Sigmoid colon (tissue), 4 donors: ENCODE results near the gene HEATR5A.

Experiments
- POLR2A ChIP-seq, 2 donors: fragments of 450-650 bp; IDR thresholded peaks; one replicate each; pipeline ENCODE4 v1.6.1; 2016; ENCODE audit warnings: antibody characterized with exemption in 2 of 2, mild to moderate bottlenecking in 2 of 2, moderate library complexity in 2 of 2
- POLR2AphosphoS5 ChIP-seq, 4 donors: sonication (generic); formaldehyde crosslinking; IDR thresholded peaks; one replicate each; pipeline ENCODE4 v1.6.1; 2017; ENCODE audit warnings: antibody characterized with exemption in 4 of 4

GRCh38 chr14:31337331-31337730, 83.0 kb downstream of the HEATR5A start:
- TF ChIP-seq POLR2A (IDR thresholded peaks at IDR 0.05): no peak
- no peak for TF ChIP-seq POLR2AphosphoS5 (IDR thresholded peaks at IDR 0.05)
